ENCODE results near the gene SP140.

Gene SP140

DNA sequence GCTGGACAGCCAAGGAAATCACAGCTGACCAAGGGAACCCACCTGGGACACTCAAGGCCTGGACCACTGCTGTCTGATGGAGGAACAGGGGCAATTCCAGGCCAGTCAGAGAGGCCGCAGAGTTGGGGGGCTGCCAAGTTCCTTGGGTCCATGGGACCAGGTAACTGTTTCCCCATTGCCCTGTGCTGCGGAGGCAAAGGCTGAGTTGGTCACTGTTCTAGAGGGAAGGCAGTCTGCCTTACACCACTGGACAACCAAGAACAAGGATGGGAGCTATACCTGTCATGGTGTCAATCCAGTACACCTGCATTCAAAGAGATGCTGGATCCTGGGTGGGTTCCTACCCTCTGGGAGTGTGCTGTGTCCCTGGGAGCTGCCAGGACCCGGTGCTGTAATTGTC, 91.8 kb downstream of the SP140 start:
- H2AFZ ChIP-seq (ENCODE audit: low read length), result no peak overlapping the region
- no peaks in the 10 kb centered on the region for H3K27me3 ChIP-seq (replicated peaks; ENCODE audit: insufficient read depth, low read length)
- no peak for DNase-seq
- no peaks in the 10 kb centered on the region for H3K79me2 ChIP-seq (ENCODE audit: low read length)
- no peak overlapping the region for H3K4me2 ChIP-seq (ENCODE audit: low read depth, low read length)
- peaks cover 24% of the 10 kb centered on the region for H3K4me1 ChIP-seq (ENCODE audit: low read length)
- peak overlapping the region; percentile 73; the same call in 1 of the 2 replicates for H3K27ac ChIP-seq (ENCODE audit: low read length)
- H3K9ac ChIP-seq (ENCODE audit: low read length), result no peak overlapping the region
- H3K9me3 ChIP-seq (replicated peaks; ENCODE audit: insufficient read depth, low read length), result no peaks in the 10 kb centered on the region
- peaks cover 11% of the 10 kb centered on the region for H3F3A ChIP-seq (ENCODE audit: insufficient read depth, low read length)
- no peaks in the 10 kb centered on the region for H3K9me2 ChIP-seq (replicated peaks; ENCODE audit: insufficient read depth, low read length)
- TF ChIP-seq, protein P1, sequence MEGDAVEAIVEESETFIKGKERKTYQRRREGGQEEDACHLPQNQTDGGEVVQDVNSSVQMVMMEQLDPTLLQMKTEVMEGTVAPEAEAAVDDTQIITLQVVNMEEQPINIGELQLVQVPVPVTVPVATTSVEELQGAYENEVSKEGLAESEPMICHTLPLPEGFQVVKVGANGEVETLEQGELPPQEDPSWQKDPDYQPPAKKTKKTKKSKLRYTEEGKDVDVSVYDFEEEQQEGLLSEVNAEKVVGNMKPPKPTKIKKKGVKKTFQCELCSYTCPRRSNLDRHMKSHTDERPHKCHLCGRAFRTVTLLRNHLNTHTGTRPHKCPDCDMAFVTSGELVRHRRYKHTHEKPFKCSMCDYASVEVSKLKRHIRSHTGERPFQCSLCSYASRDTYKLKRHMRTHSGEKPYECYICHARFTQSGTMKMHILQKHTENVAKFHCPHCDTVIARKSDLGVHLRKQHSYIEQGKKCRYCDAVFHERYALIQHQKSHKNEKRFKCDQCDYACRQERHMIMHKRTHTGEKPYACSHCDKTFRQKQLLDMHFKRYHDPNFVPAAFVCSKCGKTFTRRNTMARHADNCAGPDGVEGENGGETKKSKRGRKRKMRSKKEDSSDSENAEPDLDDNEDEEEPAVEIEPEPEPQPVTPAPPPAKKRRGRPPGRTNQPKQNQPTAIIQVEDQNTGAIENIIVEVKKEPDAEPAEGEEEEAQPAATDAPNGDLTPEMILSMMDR (IDR thresholded peaks at IDR 0.05; ENCODE audit: low read length), result no peak
- TF ChIP-seq EZH2phosphoT487 (IDR thresholded peaks at IDR 0.05; ENCODE audit: low read length) (no peak), EZH2 (optimal IDR thresholded peaks at IDR 0.05; ENCODE audit: low read depth, low read length) (no peak)
- no peaks in the 10 kb centered on the region for H4K20me1 ChIP-seq (ENCODE audit: insufficient read depth, low read length)
- no peak overlapping the region for H3K4me3 ChIP-seq (ENCODE audit: low read length)
- H3K36me3 ChIP-seq (replicated peaks; ENCODE audit: insufficient read depth, low read length), result no peaks in the 10 kb centered on the region

DNA sequence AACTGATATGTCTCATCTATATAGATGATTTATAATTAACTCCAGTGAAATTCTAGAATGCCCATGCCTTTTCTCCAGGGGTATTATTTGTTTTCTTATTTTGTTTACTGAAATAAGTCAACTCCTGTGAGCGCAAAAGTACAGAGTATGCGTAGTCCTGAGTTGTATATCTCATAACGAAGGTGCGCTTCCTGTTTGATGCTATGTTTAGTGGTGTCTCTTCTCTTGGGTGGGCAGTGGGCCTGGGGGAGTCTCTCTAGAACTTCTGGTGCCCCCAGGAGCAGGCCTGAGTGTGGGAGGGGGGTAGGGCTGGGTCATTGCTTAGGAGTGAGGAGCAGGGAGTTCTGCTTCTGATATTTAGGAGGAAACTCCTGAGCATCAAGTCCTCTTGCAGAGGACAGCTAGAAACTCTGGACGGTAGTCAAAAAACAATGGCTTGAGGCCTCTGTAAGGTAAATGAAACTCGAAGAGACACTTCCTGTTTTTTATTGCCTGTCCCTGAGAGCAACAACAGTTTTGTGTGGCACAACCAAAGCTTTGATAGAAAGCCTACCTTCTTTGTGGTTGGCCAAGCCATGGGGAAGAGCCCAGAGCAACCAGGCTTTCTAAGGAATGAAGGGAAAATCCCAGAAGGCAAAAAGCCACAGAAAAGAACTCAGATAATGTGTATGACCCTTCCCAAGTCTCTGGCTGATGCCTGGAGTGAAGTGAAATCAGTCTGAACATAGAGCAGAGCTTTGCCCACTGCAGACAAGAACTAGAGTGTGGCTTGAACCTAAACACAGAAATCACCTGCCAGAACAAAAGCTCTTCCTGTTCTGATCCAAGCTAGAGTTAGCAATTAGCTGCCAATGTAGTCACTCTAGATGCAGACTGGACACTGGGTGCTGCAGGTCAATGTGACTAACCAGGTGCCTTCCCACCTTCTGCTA, 92.9 kb downstream of the SP140 start:
- TF ChIP-seq, protein P1 (IDR thresholded peaks at IDR 0.05; ENCODE audit: low read length), result no peak
- TF ChIP-seq EZH2 (optimal IDR thresholded peaks at IDR 0.05; ENCODE audit: low read depth, low read length) (no peak), EZH2phosphoT487 (IDR thresholded peaks at IDR 0.05; ENCODE audit: low read length) (no peak)
- Histone ChIP-seq H3K9ac (ENCODE audit: low read length) (no peak overlapping the region), H3K36me3 (replicated peaks; ENCODE audit: insufficient read depth, low read length) (no peaks in the 10 kb centered on the region)

DNA sequence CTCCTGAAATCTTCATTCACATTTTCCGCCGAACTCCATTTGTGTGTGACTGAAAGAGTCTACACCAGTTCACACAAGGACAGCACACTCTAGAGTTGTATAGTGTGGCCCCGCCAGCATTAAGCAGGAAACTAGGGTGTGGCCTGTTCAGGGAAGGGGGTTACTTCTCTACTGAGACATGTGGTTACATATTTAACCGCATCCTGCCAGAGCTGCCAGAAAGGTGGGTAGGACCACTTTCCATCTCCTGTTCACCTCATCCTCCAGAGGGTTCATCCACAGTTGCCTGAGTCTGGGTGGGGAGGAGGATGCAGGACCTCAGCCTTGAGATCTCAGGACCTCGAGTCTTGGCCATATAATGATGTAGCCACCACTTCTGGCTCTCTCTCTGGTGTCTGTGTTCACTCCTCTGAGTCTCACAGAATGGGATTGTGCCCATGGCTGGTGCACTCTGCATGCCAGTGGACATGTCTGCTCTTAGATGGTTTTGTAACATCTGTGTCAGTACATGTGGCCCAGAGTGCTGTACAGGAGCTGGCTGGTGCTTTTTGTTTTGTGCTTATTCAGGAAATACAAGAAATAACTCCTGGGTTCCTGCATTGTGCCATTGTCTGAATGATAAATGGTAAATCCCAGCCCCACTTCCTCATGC, 93.8 kb downstream of the SP140 start:
- peak; percentile 45 for DNase-seq
- Histone ChIP-seq H4K20me1 (ENCODE audit: insufficient read depth, low read length) (no peaks in the 10 kb centered on the region), H3K79me2 (ENCODE audit: low read length) (no peaks in the 10 kb centered on the region), H3K9ac (ENCODE audit: low read length) (no peak overlapping the region), H2AFZ (ENCODE audit: low read length) (no peak overlapping the region), H3K4me2 (ENCODE audit: low read depth, low read length) (no peak overlapping the region), H3K9me2 (replicated peaks; ENCODE audit: insufficient read depth, low read length) (no peaks in the 10 kb centered on the region), H3F3A (ENCODE audit: insufficient read depth, low read length) (peaks cover 11% of the 10 kb centered on the region), H3K9me3 (replicated peaks; ENCODE audit: insufficient read depth, low read length) (no peaks in the 10 kb centered on the region), H3K27ac (ENCODE audit: low read length) (peak overlapping the region; percentile 73; the same call in 1 of the 2 replicates), H3K4me1 (ENCODE audit: low read length) (peaks cover 24% of the 10 kb centered on the region), H3K27me3 (replicated peaks; ENCODE audit: insufficient read depth, low read length) (no peaks in the 10 kb centered on the region), H3K4me3 (ENCODE audit: low read length) (no peak overlapping the region), H3K36me3 (replicated peaks; ENCODE audit: insufficient read depth, low read length) (no peaks in the 10 kb centered on the region)
- TF ChIP-seq EZH2phosphoT487 (IDR thresholded peaks at IDR 0.05; ENCODE audit: low read length) (no peak), EZH2 (optimal IDR thresholded peaks at IDR 0.05; ENCODE audit: low read depth, low read length) (no peak)
- TF ChIP-seq, protein P1 (IDR thresholded peaks at IDR 0.05; ENCODE audit: low read length), result no peak

More for the DNA sequence above, 92.9 kb downstream of the SP140 start:
- no peak overlapping the region for H3K4me3 ChIP-seq (ENCODE audit: low read length)
- H3K4me1 ChIP-seq (ENCODE audit: low read length), result peaks cover 24% of the 10 kb centered on the region
- H3F3A ChIP-seq (ENCODE audit: insufficient read depth, low read length), result peaks cover 11% of the 10 kb centered on the region
- peak overlapping the region; percentile 73; the same call in 1 of the 2 replicates for H3K27ac ChIP-seq (ENCODE audit: low read length)
- H3K9me2 ChIP-seq (replicated peaks; ENCODE audit: insufficient read depth, low read length), result no peaks in the 10 kb centered on the region
- no peaks in the 10 kb centered on the region for H3K9me3 ChIP-seq (replicated peaks; ENCODE audit: insufficient read depth, low read length)
- H3K27me3 ChIP-seq (replicated peaks; ENCODE audit: insufficient read depth, low read length), result no peaks in the 10 kb centered on the region
- H3K4me2 ChIP-seq (ENCODE audit: low read depth, low read length), result peak overlapping the region; percentile 48
- H2AFZ ChIP-seq (ENCODE audit: low read length), result peak overlapping the region; percentile 20; the same call in 1 of the 2 replicates
- DNase-seq, result peak; percentile 49
- no peaks in the 10 kb centered on the region for H3K79me2 ChIP-seq (ENCODE audit: low read length)
- H4K20me1 ChIP-seq (ENCODE audit: insufficient read depth, low read length), result no peaks in the 10 kb centered on the region
